Calu3 (cell line): Measurements from ENCODE around the gene CEP170B. TPM values are rescaled to one million over a fixed set of nuclear protein-coding genes. Genes with fewer than 3 reads are reported as not detected.

Experiments
- BruUV-seq: library from RNA; stranded (reverse); fragments of 400-500 nt; replicated peaks from 2 replicates; lab custom pipeline; 2021; lab: Mats Ljungman, UMichigan
- CTCF ChIA-PET: fragments of 300-600 bp; sonication (Branson Sonifier 250); formaldehyde crosslinking; loops from one replicate; lab custom pipeline; 2022; ENCODE audit warnings: antibody characterized with exemption; lab: Charles Lee
- DNase-seq: peaks from one replicate; pipeline ENCODE4 v3.0.0; 2022
- H3K27ac Mint-ChIP-seq: one replicate; pipeline ENCODE4 v1.8.0; 2022; ENCODE audit warnings: mixed read lengths; ENCODE audit not compliant: unreplicated experiment
- H3K27me3 Mint-ChIP-seq: one replicate; pipeline ENCODE4 v1.8.0; 2022; ENCODE audit warnings: mixed read lengths; ENCODE audit not compliant: unreplicated experiment
- H3K36me3 Mint-ChIP-seq: one replicate; pipeline ENCODE4 v1.8.0; 2022; ENCODE audit warnings: mild to moderate bottlenecking, moderate library complexity, mixed read lengths; ENCODE audit not compliant: insufficient read depth, unreplicated experiment
- H3K4me1 Mint-ChIP-seq: one replicate; pipeline ENCODE4 v1.8.0; 2022; ENCODE audit warnings: mild to moderate bottlenecking, low read depth, mixed read lengths; ENCODE audit not compliant: unreplicated experiment
- H3K4me3 Mint-ChIP-seq: one replicate; pipeline ENCODE4 v1.8.0; 2022; ENCODE audit warnings: mild to moderate bottlenecking, low read depth, moderate library complexity, mixed read lengths; ENCODE audit not compliant: unreplicated experiment
- H3K9me3 Mint-ChIP-seq: one replicate; pipeline ENCODE4 v1.8.0; 2022; ENCODE audit warnings: low read depth, mixed read lengths; ENCODE audit not compliant: unreplicated experiment
- CTCF ChIP-seq: fragments of 200-600 bp; IDR thresholded peaks from one replicate; pipeline ENCODE4 v1.8.0; 2022; ENCODE audit warnings: antibody characterized with exemption; ENCODE audit not compliant: unreplicated experiment
- intact Hi-C: fragments of 100-400 bp; cut with micrococcal nuclease; formaldehyde crosslinking; loops from one replicate; pipeline ENCODE4 v1.10.0; 2022; ENCODE audit not compliant: unreplicated experiment
- total RNA-seq: library from RNA; stranded (reverse); gene quantifications from 2 replicates; pipeline ENCODE4 v1.2.3, GENCODE V29; 2022

The CEP170B gene
- total RNA-seq, 1 experiment from 2014 or later: 60.2 TPM

DNA sequence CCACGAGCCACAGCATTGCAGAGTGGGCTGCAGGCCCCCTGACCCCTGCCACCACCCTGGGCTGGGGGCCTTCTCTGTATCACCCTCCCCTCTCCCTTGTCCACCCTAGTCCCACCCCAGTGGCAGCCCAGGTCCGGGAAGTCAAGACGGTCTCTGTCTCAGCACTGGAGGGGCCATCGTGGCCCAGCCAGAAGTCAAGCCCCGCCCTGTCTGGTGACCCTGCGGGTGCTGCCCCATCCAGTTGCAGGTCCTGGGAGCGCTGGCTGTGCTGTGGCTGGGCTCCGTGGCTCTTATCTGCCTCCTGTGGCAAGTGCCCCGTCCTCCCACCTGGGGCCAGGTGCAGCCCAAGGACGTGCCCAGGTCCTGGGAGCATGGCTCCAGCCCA, 62.4 kb downstream of the CEP170B start:
- no peaks in the 10 kb centered on the region for H3K4me1 Mint-ChIP-seq
- H3K36me3 Mint-ChIP-seq: no peaks in the 10 kb centered on the region
- no peak for DNase-seq
- H3K9me3 Mint-ChIP-seq: no peaks in the 10 kb centered on the region
- no peak for TF ChIP-seq CTCF
- BruUV-seq: no TSS peak
- intact Hi-C loops: no loop called here
- CTCF ChIA-PET: no interaction called here
- no peak overlapping the region for H3K27ac Mint-ChIP-seq
- H3K4me3 Mint-ChIP-seq: no peak overlapping the region
- no peaks in the 10 kb centered on the region for H3K27me3 Mint-ChIP-seq

DNA sequence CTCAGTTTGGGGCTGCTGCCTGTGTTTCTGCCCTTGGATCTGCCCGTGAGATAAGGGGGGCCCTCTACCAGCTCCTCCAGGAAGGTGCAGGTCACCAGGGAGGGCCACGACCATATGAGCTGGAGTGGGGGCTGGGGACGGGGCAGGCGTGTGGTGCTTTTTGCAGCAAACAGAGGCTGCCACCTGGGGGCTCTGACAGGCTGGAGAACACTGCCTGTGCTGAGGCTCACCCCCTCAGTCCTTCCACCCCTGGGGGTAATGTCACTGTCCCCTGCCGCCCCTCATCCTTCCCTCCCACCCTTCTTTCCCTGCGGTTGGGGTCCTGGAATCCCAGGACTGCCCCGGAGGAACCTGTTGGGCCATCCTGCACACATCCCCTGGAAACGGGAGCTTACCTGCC, 62.8 kb downstream of the CEP170B start:
- Mint-ChIP-seq H3K9me3 (no peaks in the 10 kb centered on the region), H3K4me3 (no peak overlapping the region), H3K4me1 (no peaks in the 10 kb centered on the region), H3K27ac (no peak overlapping the region), H3K36me3 (peaks cover 3% of the 10 kb centered on the region), H3K27me3 (no peaks in the 10 kb centered on the region)
- intact Hi-C loops: no loop called here
- BruUV-seq: no TSS peak
- TF ChIP-seq CTCF: no peak
- CTCF ChIA-PET: interaction anchor here (0.6 kb wide), 1 partner anchor 284 kb away, joined by 5 read pairs; no protein-coding TSS in a partner anchor
- no peak for DNase-seq

GRCh38 chr14:104928391-104929133, 63.5 kb downstream of the CEP170B start:
- no peak for DNase-seq
- intact Hi-C loops: no loop called here
- no peak overlapping the region for H3K27ac Mint-ChIP-seq
- no peak overlapping the region for H3K4me3 Mint-ChIP-seq
- TF ChIP-seq CTCF: no peak
- H3K27me3 Mint-ChIP-seq: no peaks in the 10 kb centered on the region
- no peaks in the 10 kb centered on the region for H3K9me3 Mint-ChIP-seq
- no TSS peak for BruUV-seq
- peaks cover 9% of the 10 kb centered on the region for H3K36me3 Mint-ChIP-seq
- H3K4me1 Mint-ChIP-seq: no peaks in the 10 kb centered on the region
- CTCF ChIA-PET: interaction anchor here (0.6 kb wide), 1 partner anchor 285 kb away, joined by 5 read pairs; no protein-coding TSS in a partner anchor

DNA sequence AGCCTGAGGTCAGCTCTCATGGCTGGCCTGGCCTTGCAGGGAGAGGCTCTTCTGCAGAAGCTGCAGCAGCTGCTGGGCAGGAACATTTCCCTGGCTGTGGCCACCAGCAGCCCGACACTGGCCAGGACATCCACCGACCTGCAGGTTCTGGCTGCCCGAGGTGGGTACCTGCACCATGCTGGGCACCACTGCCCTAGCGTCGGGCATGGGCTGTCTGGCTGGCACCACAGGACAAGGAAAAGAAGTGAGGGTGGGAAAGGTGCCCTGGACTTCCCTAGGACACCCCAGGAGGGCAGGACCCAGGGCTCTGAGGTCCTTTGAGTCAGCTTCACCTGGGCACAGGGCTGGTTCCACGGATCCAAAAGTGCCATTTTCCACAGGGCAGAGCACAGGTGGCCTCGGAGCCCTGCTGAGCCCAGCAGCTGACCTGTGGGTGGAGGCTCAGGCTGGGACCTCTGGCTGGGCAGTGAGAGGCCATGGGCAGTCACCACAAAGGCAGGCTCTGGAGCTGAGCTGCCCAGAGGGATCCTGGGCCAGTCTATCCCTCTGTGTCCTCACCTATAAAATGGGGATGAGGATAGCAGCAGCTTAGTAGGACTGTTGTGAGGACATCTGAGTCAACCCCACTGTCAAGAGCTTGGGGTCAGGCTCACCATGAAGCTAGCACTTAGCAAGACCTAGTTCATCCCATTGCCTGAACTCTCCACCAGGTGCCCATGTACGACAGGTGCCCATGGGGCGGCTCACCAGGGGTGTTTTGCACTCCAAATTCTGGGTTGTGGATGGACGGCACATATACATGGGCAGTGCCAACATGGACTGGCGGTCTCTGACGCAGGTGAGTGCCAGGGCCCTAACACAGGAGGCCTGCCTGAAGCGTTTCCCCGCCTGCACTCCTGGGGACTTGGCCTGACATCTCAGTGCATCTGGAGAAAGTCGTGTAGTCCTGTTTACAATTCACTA, 64.5 kb downstream of the CEP170B start:
- Mint-ChIP-seq H3K9me3 (no peaks in the 10 kb centered on the region), H3K4me3 (no peak overlapping the region), H3K27me3 (no peaks in the 10 kb centered on the region), H3K4me1 (no peaks in the 10 kb centered on the region), H3K36me3 (peaks cover 9% of the 10 kb centered on the region), H3K27ac (no peak overlapping the region)
- CTCF ChIA-PET: no interaction called here
- no peak for DNase-seq
- BruUV-seq: no TSS peak
- TF ChIP-seq CTCF: no peak
- intact Hi-C loops: loop anchor here (5.0 kb wide), 1 partner anchor 43 kb away; no protein-coding TSS in a partner anchor
